Measurements from ENCODE around the gene FCN2.

The FCN2 gene

GRCh38 chr9:134861595-134862334 is 18.8 kb upstream of the FCN2 start:
- TF ChIP-seq CTCF (IDR thresholded peaks at IDR 0.05; ENCODE audit: low read length, missing control alignments), result no peak
- no peak for DNase-seq (ENCODE audit: low read depth)
- H3K4me3 ChIP-seq (replicated peaks; ENCODE audit: low read depth, low read length), result no peak overlapping the region

- H3K4me3 ChIP-seq (replicated peaks; ENCODE audit: low read depth, low read length), result no peak overlapping the region
- no peak for TF ChIP-seq CTCF (IDR thresholded peaks at IDR 0.05; ENCODE audit: low read length, missing control alignments)
- no peak for DNase-seq (ENCODE audit: low read depth)
Measured at GRCh38 chr9:134863306-134863902, 17.2 kb upstream of the FCN2 start.

GRCh38 chr9:134863941-134864820 is 16.4 kb upstream of the FCN2 start:
- H3K4me3 ChIP-seq (replicated peaks; ENCODE audit: low read depth, low read length), result no peak overlapping the region
- no peak for TF ChIP-seq CTCF (IDR thresholded peaks at IDR 0.05; ENCODE audit: low read length, missing control alignments)
- DNase-seq (ENCODE audit: low read depth), result no peak

- no peak overlapping the region for H3K4me3 ChIP-seq (replicated peaks; ENCODE audit: low read depth, low read length)
- no peak for DNase-seq (ENCODE audit: low read depth)
- TF ChIP-seq CTCF (IDR thresholded peaks at IDR 0.05; ENCODE audit: low read length, missing control alignments), result no peak
Measured at GRCh38 chr9:134864821-134865190, 15.8 kb upstream of the FCN2 start.

GRCh38 chr9:134867917-134868750 is 12.5 kb upstream of the FCN2 start:
- DNase-seq (ENCODE audit: low read depth), result no peak

More at GRCh38 chr9:134867917-134868750, 12.5 kb upstream of the FCN2 start:
- no peak for TF ChIP-seq CTCF (IDR thresholded peaks at IDR 0.05; ENCODE audit: low read length, missing control alignments)
- no peak overlapping the region for H3K4me3 ChIP-seq (replicated peaks; ENCODE audit: low read depth, low read length)
